D721Med (cell line): ENCODE measurements around the gene XRCC6.
"Not testable (repeated sequence)": the region's sequence is repeated elsewhere in the genome, so short reads cannot be mapped to it uniquely, and the experiment has no call there.

Source experiments
- DNase-seq: peaks from one replicate; pipeline ENCODE4 v3.0.0; 2011; ENCODE audit warnings: low spot score; ENCODE audit not compliant: insufficient read length
- FAIRE-seq: peaks from 2 replicates; lab custom pipeline; 2011; peaks lifted over from hg19 to GRCh38; lab: Jason Lieb, UNC
- TF ChIP-seq, protein P1 (sequence below): IDR thresholded peaks from 2 replicates; pipeline ENCODE4 v1.5.1; 2012; ENCODE audit warnings: mild to moderate bottlenecking, control low read depth; ENCODE audit not compliant: insufficient read depth; ENCODE audit errors: missing control alignments

The XRCC6 gene

DNA sequence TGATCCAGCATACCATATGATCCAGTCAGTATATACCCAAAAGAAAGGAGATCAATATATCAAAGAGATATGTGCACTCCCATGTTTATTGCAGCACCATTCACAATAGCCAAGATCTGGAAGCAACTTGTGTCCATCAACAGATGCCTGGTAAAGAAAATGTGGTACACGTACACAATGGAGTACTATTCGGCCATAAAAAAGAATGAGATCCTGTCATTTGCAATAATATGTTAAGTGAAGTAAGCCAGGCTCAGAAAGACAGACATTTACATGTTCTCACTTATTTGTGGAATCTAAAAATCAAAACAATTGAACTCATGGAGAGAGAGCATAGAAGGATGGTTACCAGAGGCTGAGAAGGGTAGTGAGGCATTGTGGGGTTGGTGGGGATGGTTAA lies 40.6 kb downstream of the XRCC6 start:
- no peak for FAIRE-seq
- no peak for DNase-seq
- TF ChIP-seq, protein P1, sequence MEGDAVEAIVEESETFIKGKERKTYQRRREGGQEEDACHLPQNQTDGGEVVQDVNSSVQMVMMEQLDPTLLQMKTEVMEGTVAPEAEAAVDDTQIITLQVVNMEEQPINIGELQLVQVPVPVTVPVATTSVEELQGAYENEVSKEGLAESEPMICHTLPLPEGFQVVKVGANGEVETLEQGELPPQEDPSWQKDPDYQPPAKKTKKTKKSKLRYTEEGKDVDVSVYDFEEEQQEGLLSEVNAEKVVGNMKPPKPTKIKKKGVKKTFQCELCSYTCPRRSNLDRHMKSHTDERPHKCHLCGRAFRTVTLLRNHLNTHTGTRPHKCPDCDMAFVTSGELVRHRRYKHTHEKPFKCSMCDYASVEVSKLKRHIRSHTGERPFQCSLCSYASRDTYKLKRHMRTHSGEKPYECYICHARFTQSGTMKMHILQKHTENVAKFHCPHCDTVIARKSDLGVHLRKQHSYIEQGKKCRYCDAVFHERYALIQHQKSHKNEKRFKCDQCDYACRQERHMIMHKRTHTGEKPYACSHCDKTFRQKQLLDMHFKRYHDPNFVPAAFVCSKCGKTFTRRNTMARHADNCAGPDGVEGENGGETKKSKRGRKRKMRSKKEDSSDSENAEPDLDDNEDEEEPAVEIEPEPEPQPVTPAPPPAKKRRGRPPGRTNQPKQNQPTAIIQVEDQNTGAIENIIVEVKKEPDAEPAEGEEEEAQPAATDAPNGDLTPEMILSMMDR = no peak

- FAIRE-seq, DNase-seq: not testable (repeated sequence)
These were observed 42.5 kb downstream of the XRCC6 start for GRCh38 chr22:41663594-41663993.

DNA sequence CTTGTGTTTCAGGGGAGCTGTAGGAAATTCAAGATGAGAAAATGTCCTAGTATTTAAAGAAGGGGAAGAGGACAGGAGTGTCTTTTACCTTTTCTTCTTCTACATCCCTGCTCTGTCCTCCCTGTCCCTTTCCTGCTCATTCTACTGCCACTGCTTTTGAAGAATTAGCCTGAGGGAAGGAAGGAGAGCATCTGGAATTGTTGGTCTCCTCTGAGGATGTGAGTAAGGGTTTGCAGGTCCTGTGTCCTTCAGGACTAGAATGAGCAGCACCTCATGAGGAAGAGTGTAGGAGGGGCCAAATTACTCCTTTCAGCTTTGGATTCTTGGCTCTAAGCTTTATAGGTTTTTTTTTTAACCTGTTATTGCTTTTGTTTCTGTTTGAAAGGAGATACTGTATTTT lies 43.4 kb downstream of the XRCC6 start:
- TF ChIP-seq, protein P1 = no peak
- FAIRE-seq (no peak), DNase-seq (no peak)

DNA sequence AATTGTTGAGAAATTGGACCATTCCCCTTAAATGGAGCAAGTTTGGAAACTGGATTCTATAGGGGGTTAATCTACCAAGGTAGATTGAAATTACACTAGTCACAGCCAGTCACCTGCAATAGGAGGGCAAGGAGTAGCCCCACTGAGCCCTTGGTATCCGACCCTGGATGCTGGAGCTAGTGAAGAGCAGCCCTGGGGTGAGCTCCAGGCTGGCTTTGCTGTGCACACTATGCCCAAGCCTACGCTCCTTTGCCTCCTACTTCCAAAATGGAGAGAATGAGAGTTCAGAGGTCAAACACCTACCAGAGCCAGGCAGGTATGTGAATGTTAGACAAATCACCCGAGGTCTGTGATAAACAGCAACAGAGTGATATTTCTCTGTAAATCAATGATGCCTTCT lies 43.9 kb downstream of the XRCC6 start:
- TF ChIP-seq, protein P1 = no peak
- no peak for FAIRE-seq
- DNase-seq = no peak

GRCh38 chr22:41668971-41669911 lies 48.1 kb downstream of the XRCC6 start:
- TF ChIP-seq, protein P1 = no peak
- FAIRE-seq = no peak
- DNase-seq = no peak

DNA sequence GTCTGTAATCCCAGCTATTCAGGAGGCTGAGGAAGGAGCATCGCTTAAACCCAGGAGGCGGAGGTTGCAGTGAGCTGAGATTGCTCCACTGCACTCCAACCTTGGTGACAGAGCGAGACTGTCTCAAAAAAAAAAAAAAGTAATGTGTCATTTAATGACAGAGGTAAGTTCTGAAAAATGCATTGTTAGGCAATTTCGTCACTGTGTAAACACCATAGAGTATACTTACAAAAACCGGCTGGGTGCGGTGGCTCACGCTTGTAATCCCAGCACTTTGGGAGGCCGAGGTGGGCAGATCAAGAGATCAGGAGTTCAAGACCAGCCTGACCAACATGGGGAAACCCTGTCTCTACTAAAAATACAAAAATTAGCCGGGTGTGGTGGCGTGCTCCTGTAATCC lies 51.0 kb downstream of the XRCC6 start:
- DNase-seq, FAIRE-seq: not testable (repeated sequence)

DNA sequence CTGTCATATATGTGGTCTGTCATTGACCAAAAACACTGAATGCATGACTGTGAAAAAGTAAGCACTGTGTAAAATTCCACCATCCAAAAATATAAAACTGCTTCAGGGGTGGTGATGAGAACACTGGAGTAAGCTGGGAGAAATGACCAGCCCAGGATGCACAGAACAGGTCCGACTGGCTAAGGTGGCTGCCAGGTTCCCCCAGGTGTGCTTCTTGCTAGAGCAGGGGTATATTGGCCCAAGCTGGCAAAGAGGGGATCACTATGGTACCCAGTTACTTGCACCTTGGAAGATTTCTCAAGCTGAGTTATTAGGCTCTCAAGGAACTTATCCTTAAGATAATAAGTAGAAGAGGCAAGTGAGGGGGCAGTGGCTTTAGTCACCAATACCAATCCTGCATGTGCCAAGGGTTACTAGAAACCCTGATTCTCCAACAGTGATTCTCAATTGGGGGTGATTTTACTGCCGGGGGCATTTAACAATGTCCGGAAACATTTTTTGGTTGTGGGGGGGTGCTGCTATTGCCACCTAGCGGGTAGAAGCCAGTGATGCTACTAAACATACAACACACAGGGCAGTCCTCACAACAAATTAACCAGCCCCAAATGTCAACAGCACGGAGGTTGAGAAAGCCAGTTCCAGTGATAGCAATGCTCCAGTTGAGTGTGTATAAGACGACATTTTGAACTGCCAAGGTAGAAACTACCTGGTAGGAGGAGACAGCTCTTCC lies 51.9 kb downstream of the XRCC6 start:
- FAIRE-seq = no peak
- no peak for DNase-seq
- TF ChIP-seq, protein P1 = no peak

DNA sequence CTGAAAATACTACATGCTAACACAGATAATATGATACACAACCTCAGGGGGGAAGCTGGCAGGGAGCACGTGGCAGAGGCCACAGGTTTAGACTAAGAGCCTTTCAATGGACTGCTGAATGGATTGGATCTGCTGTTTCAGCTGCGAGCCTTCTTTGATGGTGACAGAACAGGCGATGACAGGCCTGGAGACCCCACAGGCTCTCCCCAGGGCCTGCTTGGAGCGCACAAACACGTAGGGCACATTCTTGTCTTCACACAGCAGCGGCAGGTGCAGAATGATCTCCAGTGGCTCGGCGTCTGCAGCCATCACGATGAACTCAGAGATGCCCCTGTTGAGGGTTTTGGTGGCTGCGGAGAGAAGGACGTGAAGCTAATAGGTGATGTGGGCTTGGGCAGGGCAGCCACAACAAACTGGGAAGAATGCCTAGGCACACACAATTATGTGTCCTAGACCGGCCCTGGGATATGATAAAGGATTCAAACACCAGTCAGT lies 53.8 kb downstream of the XRCC6 start:
- TF ChIP-seq, protein P1 = no peak
- FAIRE-seq (no peak), DNase-seq (no peak)
